Neural progenitor cell (in vitro differentiated cells): ENCODE data around the gene GIGYF2.

ENCODE experiments used
- EZH2 ChIP-seq: fragments of 200-600 bp; sonication (generic); IDR thresholded peaks from 2 replicates; pipeline ENCODE4 v1.6.1; 2017; ENCODE audit warnings: antibody characterized with exemption, mild to moderate bottlenecking, moderate library complexity
- EZH2phosphoT487 ChIP-seq: fragments of 200-600 bp; sonication (generic); IDR thresholded peaks from 2 replicates; pipeline ENCODE4 v1.6.1; 2017; ENCODE audit warnings: antibody characterized with exemption
- TF ChIP-seq, protein P1 (sequence below): fragments of 200-600 bp; sonication (generic); IDR thresholded peaks from 2 replicates; pipeline ENCODE4 v1.5.1; 2017; ENCODE audit warnings: antibody characterized with exemption, mild to moderate bottlenecking

- TF ChIP-seq, protein P1, sequence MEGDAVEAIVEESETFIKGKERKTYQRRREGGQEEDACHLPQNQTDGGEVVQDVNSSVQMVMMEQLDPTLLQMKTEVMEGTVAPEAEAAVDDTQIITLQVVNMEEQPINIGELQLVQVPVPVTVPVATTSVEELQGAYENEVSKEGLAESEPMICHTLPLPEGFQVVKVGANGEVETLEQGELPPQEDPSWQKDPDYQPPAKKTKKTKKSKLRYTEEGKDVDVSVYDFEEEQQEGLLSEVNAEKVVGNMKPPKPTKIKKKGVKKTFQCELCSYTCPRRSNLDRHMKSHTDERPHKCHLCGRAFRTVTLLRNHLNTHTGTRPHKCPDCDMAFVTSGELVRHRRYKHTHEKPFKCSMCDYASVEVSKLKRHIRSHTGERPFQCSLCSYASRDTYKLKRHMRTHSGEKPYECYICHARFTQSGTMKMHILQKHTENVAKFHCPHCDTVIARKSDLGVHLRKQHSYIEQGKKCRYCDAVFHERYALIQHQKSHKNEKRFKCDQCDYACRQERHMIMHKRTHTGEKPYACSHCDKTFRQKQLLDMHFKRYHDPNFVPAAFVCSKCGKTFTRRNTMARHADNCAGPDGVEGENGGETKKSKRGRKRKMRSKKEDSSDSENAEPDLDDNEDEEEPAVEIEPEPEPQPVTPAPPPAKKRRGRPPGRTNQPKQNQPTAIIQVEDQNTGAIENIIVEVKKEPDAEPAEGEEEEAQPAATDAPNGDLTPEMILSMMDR: no peak
- TF ChIP-seq EZH2 (no peak), EZH2phosphoT487 (no peak)
These were observed 112.4 kb downstream of the GIGYF2 start for GRCh38 chr2:232809349-232810124.
